Loucy (cell line): ENCODE measurements around the gene MICAL2.

ENCODE experiments used
- H2AFZ ChIP-seq: fragments of 200-600 bp; sonication (generic); 2 replicates; pipeline ENCODE4 v1.6.0; 2016; ENCODE audit warnings: antibody characterized with exemption, mild to moderate bottlenecking, low read length, moderate library complexity
- H3F3A ChIP-seq: fragments of 200-600 bp; 2 replicates; pipeline ENCODE4 v1.6.0; 2016; ENCODE audit warnings: antibody characterized with exemption, low read depth, mild to moderate bottlenecking
- H3K27me3 ChIP-seq: fragments of 200-600 bp; sonication (generic); 2 replicates; pipeline ENCODE4 v1.6.1; 2014; ENCODE audit warnings: low read length, mild to moderate bottlenecking; ENCODE audit not compliant: insufficient read depth, poor library complexity, severe bottlenecking
- H3K36me3 ChIP-seq: fragments of 200-600 bp; sonication (generic); 2 replicates; pipeline ENCODE4 v1.6.1; 2016; ENCODE audit warnings: low read length; ENCODE audit not compliant: insufficient read depth
- H3K4me1 ChIP-seq: fragments of 200-600 bp; sonication (generic); 2 replicates; pipeline ENCODE4 v1.5.1; 2014; ENCODE audit warnings: low read length, mild to moderate bottlenecking; ENCODE audit not compliant: insufficient read depth, poor library complexity, severe bottlenecking
- H3K4me2 ChIP-seq: fragments of 200-600 bp; sonication (generic); 2 replicates; pipeline ENCODE4 v1.6.0; 2014; ENCODE audit warnings: antibody characterized with exemption, low read length, low read depth, mild to moderate bottlenecking; ENCODE audit not compliant: poor library complexity, severe bottlenecking
- H3K4me3 ChIP-seq: fragments of 200-600 bp; sonication (generic); 2 replicates; pipeline ENCODE4 v1.5.1; 2014; ENCODE audit warnings: low read length, mild to moderate bottlenecking, mixed read lengths; ENCODE audit not compliant: poor library complexity, severe bottlenecking
- H3K79me2 ChIP-seq: fragments of 200-600 bp; sonication (generic); 2 replicates; pipeline ENCODE4 v1.6.1; 2014; ENCODE audit warnings: low read length; ENCODE audit not compliant: insufficient read depth
- H3K9ac ChIP-seq: fragments of 200-600 bp; sonication (generic); 2 replicates; pipeline ENCODE4 v1.6.0; 2014; ENCODE audit warnings: mild to moderate bottlenecking, low read depth, low read length, moderate library complexity; ENCODE audit not compliant: poor library complexity, severe bottlenecking
- H3K9me2 ChIP-seq: fragments of 200-600 bp; sonication (generic); replicated peaks from 2 replicates; pipeline ENCODE4 v1.6.1; 2016; ENCODE audit warnings: low read depth, low read length, mixed read lengths
- H3K9me3 ChIP-seq: fragments of 200-600 bp; sonication (generic); 2 replicates; pipeline ENCODE4 v1.6.1; 2014; ENCODE audit warnings: mild to moderate bottlenecking, antibody characterized with exemption, low read length, low read depth; ENCODE audit not compliant: insufficient read depth
- H4K20me1 ChIP-seq: fragments of 200-600 bp; sonication (generic); 2 replicates; pipeline ENCODE4 v1.6.0; 2014; ENCODE audit warnings: antibody characterized with exemption, low read length, mild to moderate bottlenecking; ENCODE audit not compliant: insufficient read depth, poor library complexity, severe bottlenecking
- EZH2phosphoT487 ChIP-seq: fragments of 200-600 bp; IDR thresholded peaks from 2 replicates; pipeline ENCODE4 v1.6.1; 2018; ENCODE audit warnings: antibody characterized with exemption, mild to moderate bottlenecking, moderate library complexity, borderline replicate concordance
- TF ChIP-seq, protein P1 (sequence below): fragments of 200-600 bp; sonication (generic); conservative IDR thresholded peaks from 2 replicates; pipeline ENCODE4 v1.5.1; 2014; ENCODE audit warnings: mild to moderate bottlenecking, antibody characterized with exemption, low read length

Gene MICAL2

GRCh38 chr11:12149672-12150225, 39.4 kb downstream of the MICAL2 start:
- Histone ChIP-seq H4K20me1 (no peaks in the 10 kb centered on the region), H3K27me3 (no peaks in the 10 kb centered on the region), H3K36me3 (no peaks in the 10 kb centered on the region), H3K79me2 (no peaks in the 10 kb centered on the region), H3K4me1 (peaks cover 18% of the 10 kb centered on the region), H3K4me3 (no peak overlapping the region), H2AFZ (no peak overlapping the region), H3K9me3 (no peaks in the 10 kb centered on the region), H3K9ac (no peak overlapping the region), H3F3A (no peaks in the 10 kb centered on the region), H3K4me2 (no peak overlapping the region), H3K9me2 (no peaks in the 10 kb centered on the region)
- TF ChIP-seq, protein P1, sequence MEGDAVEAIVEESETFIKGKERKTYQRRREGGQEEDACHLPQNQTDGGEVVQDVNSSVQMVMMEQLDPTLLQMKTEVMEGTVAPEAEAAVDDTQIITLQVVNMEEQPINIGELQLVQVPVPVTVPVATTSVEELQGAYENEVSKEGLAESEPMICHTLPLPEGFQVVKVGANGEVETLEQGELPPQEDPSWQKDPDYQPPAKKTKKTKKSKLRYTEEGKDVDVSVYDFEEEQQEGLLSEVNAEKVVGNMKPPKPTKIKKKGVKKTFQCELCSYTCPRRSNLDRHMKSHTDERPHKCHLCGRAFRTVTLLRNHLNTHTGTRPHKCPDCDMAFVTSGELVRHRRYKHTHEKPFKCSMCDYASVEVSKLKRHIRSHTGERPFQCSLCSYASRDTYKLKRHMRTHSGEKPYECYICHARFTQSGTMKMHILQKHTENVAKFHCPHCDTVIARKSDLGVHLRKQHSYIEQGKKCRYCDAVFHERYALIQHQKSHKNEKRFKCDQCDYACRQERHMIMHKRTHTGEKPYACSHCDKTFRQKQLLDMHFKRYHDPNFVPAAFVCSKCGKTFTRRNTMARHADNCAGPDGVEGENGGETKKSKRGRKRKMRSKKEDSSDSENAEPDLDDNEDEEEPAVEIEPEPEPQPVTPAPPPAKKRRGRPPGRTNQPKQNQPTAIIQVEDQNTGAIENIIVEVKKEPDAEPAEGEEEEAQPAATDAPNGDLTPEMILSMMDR = no peak
- TF ChIP-seq EZH2phosphoT487 = no peak

GRCh38 chr11:12150831-12151382, 40.5 kb downstream of the MICAL2 start:
- Histone ChIP-seq H3K9ac (no peak overlapping the region), H4K20me1 (no peaks in the 10 kb centered on the region), H2AFZ (no peak overlapping the region), H3K4me2 (no peak overlapping the region), H3K36me3 (no peaks in the 10 kb centered on the region), H3K4me1 (peaks cover 15% of the 10 kb centered on the region), H3K79me2 (no peaks in the 10 kb centered on the region), H3K9me3 (no peaks in the 10 kb centered on the region), H3K27me3 (no peaks in the 10 kb centered on the region), H3K9me2 (no peaks in the 10 kb centered on the region), H3K4me3 (no peak overlapping the region), H3F3A (no peaks in the 10 kb centered on the region)
- TF ChIP-seq, protein P1 = no peak
- TF ChIP-seq EZH2phosphoT487 = no peak

DNA sequence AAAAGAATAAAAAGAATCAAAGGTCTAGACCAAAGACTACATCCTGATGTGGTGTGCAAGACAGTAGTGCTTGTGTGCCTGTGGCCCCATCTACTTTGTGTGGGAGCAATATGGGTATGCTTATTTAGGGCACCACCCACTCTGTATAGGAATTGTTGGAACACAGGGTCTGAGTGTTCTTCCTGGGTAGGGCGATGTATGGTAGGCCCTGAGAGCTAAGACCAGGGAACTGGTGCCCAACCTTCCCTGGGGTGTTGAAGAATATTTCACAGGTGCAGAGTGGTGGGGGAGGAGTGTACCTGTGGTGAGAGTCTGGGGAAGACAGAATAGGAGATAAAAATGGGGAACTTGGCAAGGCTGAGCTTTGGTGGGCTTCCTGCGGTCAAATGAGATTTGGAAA, 41.9 kb downstream of the MICAL2 start:
- H4K20me1 ChIP-seq = no peaks in the 10 kb centered on the region
- no peaks in the 10 kb centered on the region for H3K79me2 ChIP-seq
- H3K27me3 ChIP-seq = no peaks in the 10 kb centered on the region
- H3K36me3 ChIP-seq = no peaks in the 10 kb centered on the region
- no peaks in the 10 kb centered on the region for H3K9me2 ChIP-seq
- no peak overlapping the region for H3K4me3 ChIP-seq
- H3K4me1 ChIP-seq = peaks cover 25% of the 10 kb centered on the region
- no peak overlapping the region for H3K9ac ChIP-seq
- H2AFZ ChIP-seq = no peak overlapping the region
- no peaks in the 10 kb centered on the region for H3F3A ChIP-seq
- no peak for TF ChIP-seq EZH2phosphoT487
- TF ChIP-seq, protein P1 = no peak
- no peak overlapping the region for H3K4me2 ChIP-seq
- no peaks in the 10 kb centered on the region for H3K9me3 ChIP-seq
